Activated CD8-positive, alpha-beta T cell treated with anti-CD3 and anti-CD28 coated beads for 36 hours (primary cell): Measurements from ENCODE around the gene CD99. TPM values are rescaled to one million over a fixed set of nuclear protein-coding genes. Genes with fewer than 3 reads are reported as not detected.

Experiments
- ATAC-seq: fragments of 200-7000 bp; cut with Tn5 transposase; one replicate; pipeline ENCODE4 v1.10.0; 2021; ENCODE audit warnings: mild to moderate bottlenecking, moderate library complexity
- CTCF ChIA-PET: fragments of 350-600 bp; sonication (Branson Sonifier 250); formaldehyde crosslinking; loops from one replicate; lab custom pipeline; 2021; ENCODE audit warnings: antibody characterized with exemption; lab: Charles Lee
- POLR2A ChIA-PET: fragments of 350-600 bp; sonication (Branson Sonifier 250); formaldehyde crosslinking; loops from one replicate; lab custom pipeline; 2021; ENCODE audit warnings: antibody characterized with exemption; lab: Charles Lee
- DNase-seq: peaks from one replicate; pipeline ENCODE4 v3.0.0-alpha.2; 2020
- H3K27ac Mint-ChIP-seq: one replicate; pipeline ENCODE4 v1.8.0; 2021; ENCODE audit warnings: mild to moderate bottlenecking, mixed read lengths
- H3K27me3 Mint-ChIP-seq: one replicate; pipeline ENCODE4 v1.8.0; 2021; ENCODE audit warnings: mixed read lengths
- H3K36me3 Mint-ChIP-seq: one replicate; pipeline ENCODE4 v1.8.0; 2021; ENCODE audit warnings: low read depth, mixed read lengths
- H3K4me1 Mint-ChIP-seq: one replicate; pipeline ENCODE4 v1.8.0; 2021; ENCODE audit warnings: low read depth, mixed read lengths
- H3K4me3 Mint-ChIP-seq: one replicate; pipeline ENCODE4 v1.8.0; 2021; ENCODE audit warnings: mild to moderate bottlenecking, moderate library complexity, mixed read lengths
- H3K9me3 Mint-ChIP-seq: one replicate; pipeline ENCODE4 v1.8.0; 2021; ENCODE audit warnings: mixed read lengths
- CTCF ChIP-seq: fragments of 200-600 bp; IDR thresholded peaks from one replicate; pipeline ENCODE4 v1.8.0; 2022; ENCODE audit warnings: antibody characterized with exemption, mild to moderate bottlenecking
- intact Hi-C: fragments of 100-400 bp; cut with micrococcal nuclease; formaldehyde crosslinking; loops from one replicate; pipeline ENCODE4 v1.10.0; 2022
- total RNA-seq, 2 experiments: library from RNA; stranded (reverse); gene quantifications; one replicate each; pipeline ENCODE4 v1.2.3, GENCODE V29; 2021

The CD99 gene
- total RNA-seq, 2 experiments from 2014 or later = 121 to 123 TPM

GRCh38 chrX:2656257-2656836 is 34.7 kb upstream of the CD99 start:
- no peak for DNase-seq
- intact Hi-C loops = no loop called here
- CTCF ChIA-PET = no interaction called here
- Mint-ChIP-seq H3K27ac (no peak overlapping the region), H3K4me1 (no peaks in the 10 kb centered on the region), H3K27me3 (no peaks in the 10 kb centered on the region), H3K9me3 (no peaks in the 10 kb centered on the region), H3K36me3 (peaks cover 7% of the 10 kb centered on the region), H3K4me3 (no peak overlapping the region)
- no peak for TF ChIP-seq CTCF
- ATAC-seq = no peak
- POLR2A ChIA-PET = no interaction called here

- no peak overlapping the region for H3K27ac Mint-ChIP-seq
- DNase-seq (no peak), ATAC-seq (no peak)
- no peak overlapping the region for H3K4me3 Mint-ChIP-seq
- no peaks in the 10 kb centered on the region for H3K4me1 Mint-ChIP-seq
- ChIA-PET CTCF (no interaction called here), POLR2A (no interaction called here)
- no peaks in the 10 kb centered on the region for H3K27me3 Mint-ChIP-seq
- H3K9me3 Mint-ChIP-seq = no peaks in the 10 kb centered on the region
- TF ChIP-seq CTCF = no peak
- peaks cover 7% of the 10 kb centered on the region for H3K36me3 Mint-ChIP-seq
- intact Hi-C loops = no loop called here
Measured at GRCh38 chrX:2657532-2658113, 33.5 kb upstream of the CD99 start.

- intact Hi-C loops = no loop called here
- ATAC-seq = no peak
- ChIA-PET CTCF (no interaction called here), POLR2A (no interaction called here)
- DNase-seq = no peak
- no peaks in the 10 kb centered on the region for H3K27me3 Mint-ChIP-seq
- no peak overlapping the region for H3K4me3 Mint-ChIP-seq
- H3K36me3 Mint-ChIP-seq = peaks cover 1% of the 10 kb centered on the region
- no peak for TF ChIP-seq CTCF
- no peaks in the 10 kb centered on the region for H3K9me3 Mint-ChIP-seq
- no peaks in the 10 kb centered on the region for H3K4me1 Mint-ChIP-seq
- peak overlapping the region; percentile 57 for H3K27ac Mint-ChIP-seq
Measured at GRCh38 chrX:2658585-2659292, 32.4 kb upstream of the CD99 start.

- Mint-ChIP-seq H3K4me1 (peaks cover 3% of the 10 kb centered on the region), H3K36me3 (no peaks in the 10 kb centered on the region), H3K4me3 (no peak overlapping the region), H3K27ac (no peak overlapping the region), H3K27me3 (no peaks in the 10 kb centered on the region), H3K9me3 (no peaks in the 10 kb centered on the region)
- no peak for ATAC-seq
- TF ChIP-seq CTCF = no peak
- intact Hi-C loops = no loop called here
- CTCF ChIA-PET = no interaction called here
- POLR2A ChIA-PET = no interaction called here
- no peak for DNase-seq
Measured at GRCh38 chrX:2662586-2662985, 28.5 kb upstream of the CD99 start.

- Mint-ChIP-seq H3K9me3 (no peaks in the 10 kb centered on the region), H3K4me3 (no peak overlapping the region), H3K4me1 (peaks cover 3% of the 10 kb centered on the region), H3K27me3 (no peaks in the 10 kb centered on the region), H3K36me3 (no peaks in the 10 kb centered on the region), H3K27ac (no peak overlapping the region)
- intact Hi-C loops = no loop called here
- ChIA-PET CTCF (no interaction called here), POLR2A (no interaction called here)
- ATAC-seq (no peak), DNase-seq (peak; percentile 15)
- TF ChIP-seq CTCF = no peak
Measured at GRCh38 chrX:2664502-2664901, 26.6 kb upstream of the CD99 start.
